Embryonic facial prominence (tissue), 1 donor: ENCODE results near the gene CD40.
A peak's percentile ranks its signal among the peaks of the same experiment; 100 is the strongest.
"Not testable (repeated sequence)": the region's sequence is repeated elsewhere in the genome, so short reads cannot be mapped to it uniquely, and the experiment has no call there.

Source experiments
- DNase-seq: peaks from one replicate; pipeline ENCODE4 v3.0.0-alpha.2; 2016; ENCODE audit errors: extremely low spot score

Gene CD40

DNA sequence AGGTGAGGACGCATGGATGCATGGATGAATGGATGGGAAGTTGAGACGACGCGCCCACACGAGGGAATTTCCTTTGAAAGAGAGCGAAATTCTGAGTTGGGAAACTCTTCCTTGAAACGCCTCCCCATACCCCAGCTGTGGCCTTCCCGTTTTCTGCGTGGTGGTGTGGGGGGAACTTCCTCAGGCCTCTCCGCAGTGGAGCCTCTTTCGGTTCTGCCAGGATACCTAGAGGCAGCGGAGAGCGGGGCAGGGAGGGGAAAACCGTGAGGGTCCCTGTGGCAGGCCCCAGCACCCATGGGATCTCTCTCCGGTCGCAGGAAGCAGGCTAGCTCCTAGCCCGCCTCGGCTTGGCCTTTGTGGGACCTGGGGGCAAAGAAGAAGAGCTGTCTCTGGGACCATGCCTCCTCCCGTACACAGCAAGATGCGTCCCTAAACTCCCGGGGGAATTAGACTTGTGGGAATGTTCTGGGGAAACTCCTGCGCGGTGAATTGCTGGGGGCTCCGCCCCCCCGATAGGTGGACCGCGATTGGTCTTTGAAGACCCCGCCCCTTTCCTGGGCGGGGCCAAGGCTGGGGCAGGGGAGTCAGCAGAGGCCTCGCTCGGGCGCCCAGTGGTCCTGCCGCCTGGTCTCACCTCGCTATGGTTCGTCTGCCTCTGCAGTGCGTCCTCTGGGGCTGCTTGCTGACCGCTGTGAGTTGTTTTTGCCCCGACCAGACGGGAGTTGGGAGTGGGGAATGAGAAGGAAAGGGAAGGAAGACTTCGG is at the start of gene CD40:
TSS of gene CD40 (plus strand) at position 611 of the 764 bp plus-strand sequence. CDS start at position 641, 30 bp downstream.
- DNase-seq = no peak

DNA sequence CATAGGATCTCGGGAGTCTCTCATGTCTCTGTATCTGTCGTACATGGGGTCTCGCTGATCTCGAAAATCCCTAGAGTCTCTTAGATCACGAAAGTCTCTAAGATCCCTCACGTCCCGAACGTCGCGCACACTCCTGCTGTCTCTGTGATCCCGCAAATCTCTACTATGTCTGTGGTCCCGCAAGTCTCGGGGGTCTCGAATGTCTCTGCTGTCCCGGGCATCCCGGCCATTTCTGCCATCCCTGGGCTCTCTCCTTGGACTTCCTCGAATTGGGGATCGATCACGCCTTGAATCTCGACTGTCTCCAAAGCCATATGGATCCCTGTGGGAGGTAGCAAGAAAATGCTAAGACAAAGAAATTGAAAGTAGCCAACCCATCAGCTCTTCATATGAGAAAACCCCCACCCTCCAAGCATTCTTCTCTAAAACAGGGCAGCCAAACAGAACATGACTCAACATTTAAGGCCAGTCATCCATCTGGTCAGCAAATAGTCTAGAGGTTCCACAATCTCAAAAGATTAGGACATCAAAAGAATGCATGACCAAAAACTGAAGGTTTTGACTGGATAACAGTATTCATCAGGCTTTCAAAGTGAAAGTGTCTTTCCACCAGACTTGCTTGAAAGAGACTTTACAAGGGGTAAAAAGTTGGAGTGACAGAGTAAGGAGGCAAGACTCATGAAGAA is 47.8 kb upstream of the CD40 start:
- no peak for DNase-seq

DNA sequence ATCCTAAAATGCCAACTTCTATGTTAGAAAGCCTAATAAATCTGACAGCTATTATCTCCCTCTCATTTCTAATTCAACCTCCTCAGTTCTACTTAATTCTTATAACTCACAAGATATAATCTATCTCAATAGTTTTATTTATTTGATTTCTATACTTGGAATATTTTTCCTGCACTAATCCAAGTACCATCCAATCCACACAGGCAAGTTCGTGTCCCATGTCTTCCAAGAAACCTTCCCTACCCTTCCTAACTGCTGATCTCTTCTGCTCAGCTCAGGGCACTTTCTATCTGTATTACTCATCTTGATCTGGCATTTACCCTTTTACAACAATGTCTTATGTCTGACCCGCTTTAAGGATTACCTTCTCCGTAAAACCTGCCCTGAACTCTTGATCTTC is 46.5 kb upstream of the CD40 start:
- DNase-seq = no peak

DNA sequence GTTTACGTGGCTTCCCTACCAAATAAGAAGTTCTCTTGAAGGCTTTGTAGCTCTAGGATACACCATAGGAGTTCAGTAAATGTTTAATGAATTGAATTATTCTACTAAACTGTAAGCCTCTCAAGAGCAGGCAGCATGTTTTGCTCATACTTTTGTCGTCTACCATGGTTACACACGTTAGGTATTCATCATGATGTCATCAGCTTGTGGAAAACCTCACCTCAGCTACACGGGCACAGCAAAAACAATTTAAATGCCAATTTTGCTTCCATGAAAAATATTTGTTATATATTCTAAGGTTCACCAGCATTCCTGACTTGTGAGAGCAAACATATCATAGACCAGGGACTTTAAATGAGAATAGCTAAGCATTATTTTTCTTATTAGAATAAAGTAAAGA is 45.1 kb upstream of the CD40 start:
- DNase-seq = no peak

DNA sequence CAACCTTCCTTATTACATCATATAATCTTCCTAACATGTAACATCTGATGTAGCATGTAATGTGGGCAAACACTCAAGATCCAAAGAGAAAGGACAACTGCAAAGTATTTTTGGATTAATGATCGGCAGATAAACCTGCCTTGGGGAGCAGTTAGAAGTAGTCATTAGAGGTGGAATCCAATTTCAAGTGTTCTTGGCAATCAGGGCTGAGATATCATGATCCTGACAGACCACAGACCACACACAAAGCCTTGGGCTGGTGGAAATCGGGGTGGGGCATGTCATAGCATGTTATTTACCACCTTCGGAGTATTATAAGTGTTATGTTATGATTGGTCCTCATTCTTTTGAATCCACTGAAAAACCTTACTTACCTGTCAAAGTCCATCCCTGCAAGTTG is 44.7 kb upstream of the CD40 start:
- DNase-seq = no peak

DNA sequence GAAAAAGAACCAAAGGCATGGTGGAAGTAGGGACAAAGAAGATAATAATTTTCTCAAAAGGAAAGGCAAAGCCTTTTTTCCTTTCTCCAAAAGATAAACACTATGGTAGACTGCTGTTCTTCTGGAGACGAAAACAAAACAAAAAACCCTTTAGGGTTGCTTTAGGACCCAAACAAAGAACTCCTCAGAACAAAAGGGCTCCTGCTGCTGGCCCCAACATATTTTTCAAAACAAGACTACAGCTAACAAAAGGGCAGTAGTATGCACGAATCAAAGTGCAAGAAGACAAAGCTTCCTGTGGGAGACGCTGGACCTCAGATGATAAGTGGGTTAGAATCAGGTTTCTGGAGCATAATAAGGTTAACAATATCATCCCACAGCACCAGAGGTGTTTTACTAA is 44.1 kb upstream of the CD40 start:
- no peak for DNase-seq

DNA sequence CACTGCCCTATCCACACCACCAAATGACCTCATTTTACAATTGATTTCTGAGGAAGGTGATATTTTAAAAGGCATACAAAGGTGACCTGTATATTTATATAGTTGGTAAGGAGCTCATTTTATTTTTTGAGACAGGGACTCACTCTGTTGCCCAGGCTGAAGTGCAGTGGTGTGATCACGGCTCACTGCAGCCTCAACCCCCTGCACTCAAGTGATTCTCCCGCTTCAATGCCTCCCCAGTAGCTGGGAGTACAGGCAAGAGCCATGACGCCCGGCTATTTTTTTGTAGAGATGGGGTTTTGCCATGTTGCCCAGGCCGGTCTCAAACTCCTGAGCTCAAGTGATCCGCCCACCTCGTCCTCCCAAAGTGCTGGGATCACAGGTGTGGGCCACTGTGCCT is 41.3 kb upstream of the CD40 start:
- DNase-seq = no peak

DNA sequence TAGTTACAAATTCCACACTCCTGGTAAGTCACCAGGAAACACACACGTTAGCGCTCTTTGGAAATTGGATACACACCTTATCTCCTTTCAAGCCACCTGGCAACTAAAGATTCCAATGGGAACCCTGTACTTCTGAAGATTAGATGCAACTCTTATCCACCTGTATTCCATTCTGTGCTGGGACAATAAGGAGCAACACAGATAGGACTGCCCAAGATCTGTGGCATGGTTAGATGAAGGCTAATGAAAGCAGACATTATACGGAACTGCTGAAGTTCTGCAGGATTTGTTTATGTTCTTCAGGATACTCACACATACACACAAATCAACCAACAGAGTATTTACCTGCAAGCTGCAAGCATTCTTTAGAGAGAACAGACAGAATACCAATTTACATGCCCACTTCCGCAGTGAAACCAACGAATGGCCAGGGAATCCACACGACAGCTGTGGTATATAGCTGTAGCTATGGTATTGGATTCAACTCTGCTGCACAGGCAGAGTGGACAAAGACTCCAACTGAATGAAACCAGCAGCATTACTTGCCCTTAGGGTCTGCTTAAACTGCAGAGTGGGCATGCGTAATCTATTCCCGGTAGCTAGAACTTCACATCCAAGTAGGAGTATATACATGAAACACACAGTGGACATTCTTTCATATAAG is 40.3 kb upstream of the CD40 start:
- DNase-seq = no peak

DNA sequence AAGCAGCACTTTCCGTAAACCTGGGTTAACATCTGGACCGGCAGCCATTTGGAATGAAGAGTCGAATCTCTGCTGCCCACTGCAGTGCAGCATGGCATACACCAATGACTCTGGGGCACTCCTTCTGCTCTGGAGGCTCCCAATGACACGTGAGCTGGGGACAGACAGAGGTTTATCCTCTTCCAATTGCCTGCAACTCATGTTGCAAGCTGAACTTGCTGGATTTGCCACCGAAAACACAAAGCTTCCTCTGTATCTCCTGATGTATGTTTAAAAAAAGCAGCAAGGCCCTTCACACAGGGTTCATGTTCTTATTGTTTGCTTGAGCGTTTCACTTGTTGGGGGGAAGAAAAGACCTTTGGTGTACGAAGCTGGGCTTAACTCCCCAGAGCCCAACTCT is 39.2 kb upstream of the CD40 start:
- DNase-seq = no peak

DNA sequence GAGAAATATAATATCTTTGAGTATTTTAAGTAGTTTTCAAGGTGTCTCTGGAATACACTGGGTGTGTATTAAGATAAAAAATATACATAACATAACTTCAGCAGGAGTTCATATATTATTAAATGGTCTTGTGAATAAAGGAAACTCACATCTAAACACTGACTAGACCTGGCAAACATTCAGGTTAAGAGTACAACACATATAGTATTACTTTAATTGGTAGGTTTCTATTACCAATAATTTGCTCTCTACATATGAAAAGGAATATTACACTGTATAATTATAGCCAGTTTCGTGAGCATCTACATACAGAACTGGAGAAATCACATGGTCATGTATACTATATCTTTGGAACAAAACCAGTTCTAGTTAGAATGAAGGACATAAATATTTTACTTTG is 37.0 kb upstream of the CD40 start:
- no peak for DNase-seq

DNA sequence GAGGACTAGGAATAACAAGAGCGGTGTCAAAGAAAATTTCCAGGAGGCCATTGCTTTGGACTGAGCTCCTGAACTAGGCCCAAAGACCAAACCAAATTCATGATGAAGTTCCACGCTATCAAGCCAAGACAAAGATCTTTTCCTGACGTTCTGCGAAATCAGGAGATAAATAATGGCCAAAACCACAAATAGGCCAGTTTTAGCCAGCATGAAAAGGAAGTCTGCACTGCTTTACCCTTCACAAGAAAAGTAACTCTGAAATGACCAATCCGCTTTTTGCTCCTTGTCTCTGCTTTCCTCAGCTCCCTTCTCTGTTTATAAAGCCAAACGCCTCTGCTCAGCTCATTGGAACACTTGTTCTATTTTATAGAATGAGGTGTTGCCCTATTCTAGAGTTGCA is 35.0 kb upstream of the CD40 start:
- no peak for DNase-seq

DNA sequence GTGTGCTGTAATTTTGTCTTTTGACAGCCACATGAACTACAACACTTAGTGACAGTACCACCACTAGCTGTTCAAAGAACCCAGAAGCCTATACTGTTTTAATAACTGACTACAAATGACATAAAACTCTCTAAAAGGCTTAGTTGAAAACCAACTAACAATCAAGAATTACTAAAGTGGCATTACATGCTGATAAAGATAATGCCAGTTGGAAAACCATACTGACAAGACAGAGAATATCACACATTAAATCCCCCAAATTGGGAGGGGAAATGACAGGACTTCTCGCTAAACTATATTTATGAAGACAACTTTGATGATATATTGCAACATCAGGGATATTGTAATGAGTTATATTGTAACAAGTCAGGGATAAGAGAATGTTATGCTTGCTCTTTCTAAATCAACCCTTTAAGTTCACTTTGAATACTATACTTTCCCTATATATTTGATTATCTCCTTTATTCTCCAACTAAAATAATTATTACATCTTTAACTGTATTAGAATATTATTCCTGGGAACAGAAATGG is 34.5 kb upstream of the CD40 start:
- no peak for DNase-seq

DNA sequence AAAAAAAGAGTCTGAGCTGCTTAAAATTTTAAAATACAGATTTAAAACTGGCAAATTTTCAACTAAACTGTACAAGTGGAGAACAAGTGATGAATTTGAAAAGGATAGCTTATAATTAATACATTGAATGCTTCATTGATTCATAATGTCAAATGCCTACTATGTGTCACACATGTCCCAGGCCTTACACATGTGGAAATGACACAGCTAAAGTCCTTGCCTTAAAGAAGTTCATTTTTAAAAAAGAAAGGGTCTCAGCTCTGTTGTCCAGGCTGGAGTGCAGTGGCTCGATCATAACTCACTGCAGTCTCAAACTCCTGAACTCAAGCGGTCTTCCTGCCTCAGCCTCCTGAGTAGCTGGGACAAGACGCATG is 33.3 kb upstream of the CD40 start:
- DNase-seq = no peak

DNA sequence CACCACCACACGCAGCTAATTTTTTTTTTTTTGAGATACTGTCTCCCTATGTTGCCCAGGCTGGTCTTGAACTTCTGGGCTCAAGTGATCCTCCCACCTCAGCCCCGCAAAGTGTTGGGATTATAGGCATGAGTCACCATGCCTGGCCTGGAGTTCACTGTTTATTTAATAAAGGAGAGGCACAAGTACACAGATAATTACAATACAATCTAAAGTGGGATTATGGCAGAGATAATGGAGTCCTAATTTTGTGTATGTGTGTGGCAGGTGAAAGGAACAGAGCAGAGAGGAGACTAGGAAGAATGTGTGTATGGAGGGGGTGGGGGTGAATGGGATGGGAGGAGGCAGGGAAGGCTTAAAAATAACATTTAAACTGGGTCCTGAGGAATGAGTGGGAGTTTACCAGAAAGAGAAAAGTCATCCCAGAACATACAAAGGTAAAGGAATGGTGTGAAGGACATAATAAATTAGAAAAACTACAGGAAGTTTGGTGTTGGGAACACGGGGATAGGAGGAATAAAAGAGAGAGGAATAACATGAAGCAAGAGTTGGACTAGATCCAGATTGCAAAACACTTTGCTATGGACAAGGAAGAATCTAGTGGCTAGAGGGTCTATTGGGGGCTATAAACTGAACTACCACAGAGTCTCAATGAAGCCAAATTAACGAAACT is 32.8 kb upstream of the CD40 start:
- no peak for DNase-seq

DNA sequence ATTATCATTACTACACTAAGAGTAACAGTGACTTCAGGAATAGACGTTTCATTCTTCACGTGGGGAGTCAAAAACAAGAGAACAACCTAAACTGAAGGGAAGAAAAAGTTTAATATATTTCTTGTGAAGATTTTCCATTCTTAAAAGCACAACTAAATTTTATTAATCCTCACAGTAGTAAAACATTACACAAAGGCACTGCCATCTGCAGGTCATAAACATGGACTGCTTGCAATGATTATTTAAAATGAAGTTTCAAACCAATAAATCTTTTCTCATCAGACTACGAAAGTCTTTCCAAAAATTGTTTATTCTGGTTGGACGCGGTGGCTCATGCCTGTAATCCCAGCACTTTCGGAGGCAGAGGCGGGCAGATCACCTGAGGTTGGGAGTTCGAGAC is 31.0 kb upstream of the CD40 start:
- no peak for DNase-seq

DNA sequence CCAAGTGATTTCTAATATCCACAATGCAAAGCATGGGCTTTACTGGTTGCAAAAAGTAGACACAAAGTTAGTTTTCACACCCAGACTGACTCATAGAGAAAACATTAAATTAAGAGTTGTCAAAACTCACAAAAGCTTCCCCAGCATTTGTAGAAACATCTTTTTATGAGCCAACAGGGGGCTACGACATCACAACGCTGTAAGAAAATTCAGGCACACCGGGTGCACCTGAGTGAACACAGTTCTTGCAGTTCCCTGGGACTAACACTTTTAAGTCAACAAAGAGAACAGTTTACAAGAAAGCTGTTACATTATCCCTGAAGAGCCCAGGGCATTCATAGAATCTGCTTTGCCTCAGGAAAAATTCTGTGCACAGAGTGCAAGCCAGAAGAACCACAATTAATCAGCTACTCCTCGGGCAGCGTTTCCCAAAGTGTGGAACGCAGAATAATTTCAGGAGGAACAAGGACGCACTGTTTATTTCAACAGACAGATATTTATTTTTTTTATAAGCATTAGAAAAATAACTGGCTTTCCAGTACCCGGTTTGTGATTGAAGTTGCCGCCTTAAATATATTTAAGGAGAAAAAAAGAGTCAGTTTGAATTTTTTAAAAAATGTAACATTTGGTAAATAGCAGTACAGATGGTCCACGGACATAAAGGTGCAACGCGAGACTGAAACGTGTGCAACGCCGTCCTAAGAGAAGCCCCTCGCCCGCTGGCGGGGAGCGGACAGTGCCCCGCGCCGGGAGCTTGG is 29.5 kb upstream of the CD40 start:
- DNase-seq = no peak

DNA sequence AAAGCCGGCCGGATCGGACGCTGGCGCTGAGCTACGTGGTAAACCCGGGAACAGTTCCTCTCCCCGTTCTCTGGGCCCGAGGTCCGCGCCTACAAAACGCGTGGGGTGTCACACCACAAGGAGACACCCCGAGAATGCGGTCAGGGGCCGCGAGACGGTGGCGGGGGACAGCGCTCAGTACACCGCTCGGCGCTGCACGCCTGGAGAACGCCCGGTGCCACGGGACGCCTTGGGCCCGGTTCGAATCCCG is 29.0 kb upstream of the CD40 start:
- no peak for DNase-seq

DNA sequence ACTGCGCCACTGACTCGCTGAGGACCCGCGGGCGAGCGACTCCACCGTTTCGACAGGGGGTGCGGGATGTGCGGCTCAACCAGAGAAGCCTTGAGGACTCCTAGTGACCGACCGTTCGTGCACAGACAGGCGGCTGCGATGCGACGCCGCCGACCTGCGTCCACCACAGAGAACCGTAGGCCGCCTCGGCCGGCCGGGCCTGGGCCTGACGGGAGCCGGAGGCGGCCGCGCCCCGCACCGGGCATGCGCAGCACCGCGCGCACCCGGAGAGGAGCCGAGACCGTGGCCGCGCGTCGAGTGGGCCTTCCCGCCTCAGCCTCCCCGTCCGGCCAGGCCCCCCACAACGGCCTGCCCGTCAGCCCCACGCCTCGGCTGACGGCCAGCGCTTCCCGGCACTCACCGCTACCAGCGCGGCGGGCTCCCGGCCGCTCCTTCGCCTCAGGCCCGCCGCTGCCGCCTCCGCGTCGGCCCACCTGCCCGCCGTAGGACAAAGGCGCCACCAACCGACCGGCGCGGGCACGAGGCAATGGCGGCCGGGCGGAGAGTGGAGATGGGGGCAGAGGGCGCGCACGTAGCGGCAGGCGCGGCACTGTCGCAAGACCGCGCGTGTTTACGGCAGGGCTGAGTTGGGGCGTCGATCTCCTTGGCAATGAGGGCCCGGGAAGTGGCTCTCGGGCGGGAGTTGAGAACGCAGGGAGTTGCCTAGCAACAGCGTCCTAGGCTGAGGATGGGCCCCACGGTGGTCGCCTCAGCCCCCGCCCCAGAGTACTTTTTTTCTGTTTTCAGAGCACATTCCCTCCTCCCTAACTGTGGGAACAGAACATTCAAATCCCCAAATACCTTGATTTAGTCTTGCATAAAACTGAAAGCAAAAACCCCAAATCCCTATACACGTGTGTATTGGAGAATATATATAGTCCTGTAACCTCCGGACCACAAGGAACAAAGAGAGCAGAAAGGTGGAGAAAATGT is 28.4 kb upstream of the CD40 start, which contains the start of gene NCOA5:
TSS of gene NCOA5 (minus strand) at position 546 of the 972 bp plus-strand sequence. CDS start 10,538 bp downstream, outside the sequence.
- peak; percentile 93 for DNase-seq

DNA sequence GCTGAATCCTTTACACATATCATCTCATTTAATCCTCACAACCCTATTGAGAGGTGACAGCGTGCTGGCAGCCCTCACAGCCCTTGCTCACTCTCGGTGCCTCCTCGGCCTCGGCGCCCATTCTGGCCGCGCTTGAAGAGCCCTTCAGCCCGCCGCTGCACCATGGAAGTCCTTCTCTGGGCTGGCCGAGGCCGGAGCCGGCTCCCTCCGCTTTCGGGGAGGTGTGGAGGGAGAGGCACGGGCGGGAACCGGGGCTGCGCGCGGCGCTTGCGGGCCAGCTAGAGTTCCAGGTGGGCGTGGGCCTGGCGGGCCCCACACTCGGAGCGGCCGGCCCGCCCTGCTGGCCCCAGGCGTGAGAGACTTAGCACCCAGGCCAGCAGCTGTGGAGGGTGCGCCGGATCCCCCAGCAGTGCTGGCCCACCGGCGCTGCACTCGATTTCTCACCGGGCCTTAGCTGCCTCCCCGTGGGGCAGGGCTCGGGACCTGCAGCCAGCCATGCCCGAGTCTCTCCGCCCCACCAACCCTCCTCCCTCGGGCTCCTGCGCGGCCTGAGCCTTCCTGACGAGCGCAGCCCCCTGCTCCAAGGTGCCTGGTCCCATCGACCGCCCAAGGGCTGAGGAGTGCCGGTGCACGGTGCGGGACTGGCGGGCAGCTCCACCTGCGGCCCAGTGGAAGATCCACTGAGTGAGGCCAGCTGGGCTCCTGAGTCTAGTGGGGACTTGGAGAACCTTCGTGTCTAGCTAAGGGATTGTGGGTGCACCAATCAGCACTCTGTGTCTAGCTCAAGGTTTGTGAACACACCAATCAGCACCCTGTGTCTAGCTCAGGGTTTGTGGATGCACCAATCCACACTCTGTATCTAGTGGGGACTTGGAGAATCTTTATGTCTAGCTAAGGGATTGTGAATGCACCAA is 26.2 kb upstream of the CD40 start:
- DNase-seq = not testable (repeated sequence)
